RWPE1 (cell line): ENCODE data around the gene OCRL.

Source experiments
- CTCF ChIA-PET: fragments of 350-600 bp; sonication (Branson Sonifier 250); formaldehyde crosslinking; extraction: SDS; loops from one replicate; lab custom pipeline; 2021; lab: Yijun Ruan, JAX
- POLR2A ChIA-PET: fragments of 400-600 bp; formaldehyde crosslinking; extraction: SDS; loops from one replicate; lab custom pipeline; 2020; ENCODE audit warnings: antibody characterized with exemption; ENCODE audit not compliant: low non-redundant PET; lab: Yijun Ruan, JAX
- DNase-seq: peaks from one replicate; pipeline ENCODE4 v3.0.0; 2012; ENCODE audit warnings: low spot score
- H3K27ac ChIP-seq: fragments of 450-650 bp; 2 replicates; pipeline ENCODE4 v1.5.1; 2017
- CTCF ChIP-seq: fragments of 450-650 bp; conservative IDR thresholded peaks from 2 replicates; pipeline ENCODE4 v1.5.1; 2017; ENCODE audit warnings: low read depth, mild to moderate bottlenecking

The OCRL gene

GRCh38 chrX:129614481-129615255 lies 74.6 kb downstream of the OCRL start:
- no peak overlapping the region for H3K27ac ChIP-seq
- ChIA-PET POLR2A (no interaction called here), CTCF (no interaction called here)
- DNase-seq, result no peak
- TF ChIP-seq CTCF, result no peak

- no peak for TF ChIP-seq CTCF
- ChIA-PET POLR2A (no interaction called here), CTCF (no interaction called here)
- DNase-seq, result no peak
- no peak overlapping the region for H3K27ac ChIP-seq
Measured at GRCh38 chrX:129617420-129617819, 77.4 kb downstream of the OCRL start.

GRCh38 chrX:129618997-129619396 lies 78.9 kb downstream of the OCRL start:
- no peak for DNase-seq
- ChIA-PET CTCF (no interaction called here), POLR2A (no interaction called here)
- no peak for TF ChIP-seq CTCF
- H3K27ac ChIP-seq, result no peak overlapping the region

GRCh38 chrX:129622757-129623301 lies 82.8 kb downstream of the OCRL start:
- H3K27ac ChIP-seq, result no peak overlapping the region
- TF ChIP-seq CTCF, result no peak
- ChIA-PET POLR2A (no interaction called here), CTCF (no interaction called here)
- DNase-seq, result no peak

GRCh38 chrX:129626026-129626425 lies 86.0 kb downstream of the OCRL start:
- ChIA-PET CTCF (no interaction called here), POLR2A (no interaction called here)
- H3K27ac ChIP-seq, result no peak overlapping the region
- no peak for DNase-seq
- no peak for TF ChIP-seq CTCF

GRCh38 chrX:129629837-129630236 lies 89.8 kb downstream of the OCRL start:
- POLR2A ChIA-PET, result no interaction called here
- H3K27ac ChIP-seq, result no peak overlapping the region
- TF ChIP-seq CTCF, result no peak
- no peak for DNase-seq
- CTCF ChIA-PET, result no interaction called here
